IPS-NIHi7 (cell line): ENCODE results near the gene BCR.

Experiments
- DNase-seq: peaks from one replicate; pipeline ENCODE4 v3.0.0; 2012; ENCODE audit warnings: mixed read lengths; ENCODE audit errors: extremely low spot score

BCR gene

GRCh38 chr22:23176645-23177027 lies 3.7 kb upstream of the BCR start:
- no peak for DNase-seq

- DNase-seq = no peak
Measured at GRCh38 chr22:23177197-23177596, 3.1 kb upstream of the BCR start.

- peak; percentile 90 for DNase-seq
Measured at GRCh38 chr22:23178512-23179254, 1.6 kb upstream of the BCR start.

- no peak for DNase-seq
Measured at GRCh38 chr22:23179381-23180299, 669 bp upstream of the BCR start.

GRCh38 chr22:23180893-23181720 lies 798 bp downstream of the BCR start:
- no peak for DNase-seq

- no peak for DNase-seq
Measured at GRCh38 chr22:23181721-23182308, 1.5 kb downstream of the BCR start.

GRCh38 chr22:23182309-23183060 lies 2.2 kb downstream of the BCR start:
- DNase-seq = no peak

GRCh38 chr22:23183061-23183698 lies 2.9 kb downstream of the BCR start:
- DNase-seq = peak; percentile 83

- DNase-seq = no peak
Measured at GRCh38 chr22:23184100-23184763, 3.9 kb downstream of the BCR start.

- no peak for DNase-seq
Measured at GRCh38 chr22:23184764-23185113, 4.4 kb downstream of the BCR start.

- DNase-seq = no peak
Measured at GRCh38 chr22:23187211-23187610, 6.9 kb downstream of the BCR start.

- no peak for DNase-seq
Measured at GRCh38 chr22:23187871-23188700, 7.8 kb downstream of the BCR start.

GRCh38 chr22:23190526-23190925 lies 10.2 kb downstream of the BCR start:
- DNase-seq = no peak

GRCh38 chr22:23192133-23192532 lies 11.8 kb downstream of the BCR start:
- DNase-seq = no peak

- DNase-seq = no peak
Measured at GRCh38 chr22:23192558-23192957, 12.2 kb downstream of the BCR start.

- DNase-seq = no peak
Measured at GRCh38 chr22:23193196-23193827, 13.0 kb downstream of the BCR start.

GRCh38 chr22:23193882-23194281 lies 13.6 kb downstream of the BCR start:
- no peak for DNase-seq

- no peak for DNase-seq
Measured at GRCh38 chr22:23196165-23196564, 15.9 kb downstream of the BCR start.

- DNase-seq = no peak
Measured at GRCh38 chr22:23197836-23198235, 17.5 kb downstream of the BCR start.
